K562 (cell line): ENCODE results near the gene PIEZO2. TPM values are rescaled to one million over a fixed set of nuclear protein-coding genes. Genes with fewer than 3 reads are reported as not detected.

Experiments
- ATAC-seq: fragments of 200-7000 bp; cut with Tn5 transposase; 3 replicates; pipeline ENCODE4 v1.9.1; 2020; ENCODE audit warnings: moderate library complexity
- BruUV-seq: library from RNA; stranded (reverse); fragments of 400-500 nt; replicated peaks from 2 replicates; lab custom pipeline; 2021; lab: Mats Ljungman, UMichigan
- CTCF ChIA-PET: fragments of 300-600 bp; formaldehyde crosslinking; extraction: SDS; loops from one replicate; lab custom pipeline; 2021; ENCODE audit warnings: low intra/inter-chr PET ratio; lab: Yijun Ruan, JAX
- POLR2A ChIA-PET: fragments of 300-600, 350-650 bp; sonication (Branson Sonifier 250); formaldehyde crosslinking; extraction: SDS; loops from one replicate; lab custom pipeline; 2021; ENCODE audit warnings: antibody characterized with exemption, inconsistent platforms; lab: Yijun Ruan, JAX
- DNase-seq, 4 experiments: peaks; one replicate each; pipeline versions ENCODE4 v3.0.0 to v3.0.0-alpha.2; 2011 to 2018; ENCODE audit warnings: low spot score in 3 of 4, mixed read lengths in 3 of 4; ENCODE audit errors: extremely low read depth in 1 of 4
- FAIRE-seq: peaks from 2 replicates; lab custom pipeline; 2011; peaks lifted over from hg19 to GRCh38; lab: Jason Lieb, UNC
- H2AFZ ChIP-seq: 2 replicates; pipeline ENCODE4 v1.6.0; 2011; ENCODE audit warnings: low read depth, low read length, control low read depth, inconsistent platforms
- H3K27ac ChIP-seq: fragments of 200-600 bp; 3 replicates; pipeline ENCODE4 v1.8.0; 2011; ENCODE audit warnings: low read depth, mild to moderate bottlenecking, control low read depth, inconsistent platforms, low read length, moderate library complexity, mixed read lengths; ENCODE audit errors: extremely low read depth
- H3K27me3 ChIP-seq, 2 experiments: fragments of 300-600 bp in 1 of 2; 2 replicates in 1 of 2; 3 replicates in 1 of 2; pipeline versions ENCODE4 v1.6.0 to v1.8.0; 2011; ENCODE audit warnings: inconsistent platforms in 2 of 2, low read length in 2 of 2, mild to moderate bottlenecking in 1 of 2, mixed read lengths in 1 of 2, moderate library complexity in 1 of 2; ENCODE audit not compliant: control insufficient read depth in 2 of 2, insufficient read depth in 2 of 2
- H3K36me3 ChIP-seq: fragments of 300-600 bp; 3 replicates; pipeline ENCODE4 v1.8.0; 2011; ENCODE audit warnings: mild to moderate bottlenecking, low read length, inconsistent platforms; ENCODE audit not compliant: control insufficient read depth, insufficient read depth
- H3K4me1 ChIP-seq, 2 experiments: fragments of 200-600 bp in 1 of 2; replicated peaks in 1 of 2; 2 replicates in 1 of 2; 3 replicates in 1 of 2; pipeline versions ENCODE4 v1.5.1 to v1.8.0; 2011; ENCODE audit warnings: inconsistent platforms in 2 of 2, low read length in 2 of 2, mild to moderate bottlenecking in 1 of 2, mixed read lengths in 1 of 2, moderate library complexity in 1 of 2; ENCODE audit not compliant: control insufficient read depth in 2 of 2, insufficient read depth in 2 of 2
- H3K4me2 ChIP-seq: 2 replicates; pipeline ENCODE4 v1.6.1; 2011; ENCODE audit warnings: low read length, control low read depth, inconsistent platforms, mixed read lengths; ENCODE audit not compliant: insufficient read depth
- H3K4me3 ChIP-seq: fragments of 200-600 bp; sonication (generic), shearing (Covaris generic); 2 replicates; pipeline ENCODE4 v1.5.1; 2016; ENCODE audit warnings: control low read depth, inconsistent platforms
- H3K79me2 ChIP-seq: fragments of 200-600 bp; 3 replicates; pipeline ENCODE4 v1.8.0; 2011; ENCODE audit warnings: low read length, inconsistent platforms; ENCODE audit not compliant: control insufficient read depth, insufficient read depth
- H3K9ac ChIP-seq, 2 experiments: 2 replicates each; pipeline versions ENCODE4 v1.6.0 to v1.6.1; 2011; ENCODE audit warnings: low read depth in 2 of 2, low read length in 2 of 2, control low read depth in 1 of 2, inconsistent platforms in 1 of 2, mild to moderate bottlenecking in 1 of 2, mixed read lengths in 1 of 2; ENCODE audit not compliant: insufficient read depth in 1 of 2
- H3K9me1 ChIP-seq: one replicate; pipeline ENCODE4 v1.6.0; 2011; ENCODE audit warnings: inconsistent platforms, mild to moderate bottlenecking, low read length, moderate library complexity; ENCODE audit not compliant: control insufficient read depth, insufficient read depth
- H3K9me3 ChIP-seq: replicated peaks from 2 replicates; pipeline ENCODE4 v1.5.1; 2011; ENCODE audit warnings: low read depth, low read length, inconsistent platforms; ENCODE audit not compliant: control insufficient read depth, insufficient read depth
- H4K20me1 ChIP-seq: replicated peaks from 2 replicates; pipeline ENCODE4 v1.6.1; 2011; ENCODE audit warnings: low read length, inconsistent platforms, mixed read lengths; ENCODE audit not compliant: control insufficient read depth, insufficient read depth
- ZBTB40 ChIP-seq, 2 experiments: fragments of 450-650 bp in 1 of 2; sonication (generic) in 1 of 2; formaldehyde crosslinking in 1 of 2; IDR thresholded peaks; 2 replicates each; pipeline versions ENCODE4 v1.7.1 to v1.9.0; 2016 to 2022; ENCODE audit warnings: inconsistent platforms in 1 of 2, mild to moderate bottlenecking in 1 of 2, missing genetic modification reagents in 1 of 2
- ZNF77 ChIP-seq: fragments of 250-450 bp; sonication (Bioruptor Pico); IDR thresholded peaks from 2 replicates; pipeline ENCODE4 v1.5.0; 2020
- WGBS: fragments of 100-300 bp; shearing (Covaris generic); methylation state at CpG from one replicate; pipeline ENCODE4 v1.1.6; 2016; ENCODE audit warnings: low coverage, mixed read lengths; ENCODE audit not compliant: insufficient coverage; ENCODE audit errors: missing lambda C conversion rate; 5-methylcytosine and 5-hydroxymethylcytosine counted together
- in situ Hi-C: fragments of 300-500 bp; cut with MboI; formaldehyde crosslinking; loops from 4 replicates; pipeline ENCODE4 v1.15.0; 2018; ENCODE audit warnings: inconsistent platforms, mixed read lengths
- intact Hi-C: fragments of 100-400 bp; cut with micrococcal nuclease; formaldehyde crosslinking; loops from 2 replicates; pipeline ENCODE4 v1.14.2; 2022
- polyA plus RNA-seq, 8 experiments: library from polyadenylated mRNA; depleted of rRNA in 4 of 8; stranded (reverse) in 5 of 8; unstranded in 3 of 8; fragments of >200 nt; fragmentation: Nextera tagmentation in 2 of 8; fragmentation: Illumina TruSeq in 1 of 8; extraction: Ambion mirVana in 2 of 8; extraction: Trizol in 1 of 8; gene quantifications; 2 replicates each; pipeline versions ENCODE4 v1.2.1 to v1.2.3, GENCODE V29; 2011 to 2014; ENCODE audit warnings: inconsistent platforms in 1 of 8, missing spikeins in 1 of 8
- total RNA-seq, 7 experiments: library from RNA; depleted of rRNA in 6 of 7; stranded (reverse); fragments of >200 nt in 6 of 7; fragmentation: Illumina TruSeq in 2 of 7; extraction: Trizol in 2 of 7; gene quantifications; 2 replicates each; pipeline versions ENCODE4 v1.2.1 to v1.2.3, GENCODE V29; 2011 to 2021; ENCODE audit warnings: low replicate concordance in 1 of 7

The PIEZO2 gene
- total and polyA plus RNA-seq, 9 of the 15 experiments (the other 6 are each of a cell fraction or from before 2014, with no cell fraction given), result 0.54 to 4.1 (median 2.0) TPM

GRCh38 chr18:11165138-11165537 lies 15.8 kb upstream of the PIEZO2 start:
- Histone ChIP-seq H3K4me3 (no peak overlapping the region), H3K4me1 (peaks cover 0 to 3% of the 10 kb centered on the region in 2 experiments; a peak in 1 of 5 replicates), H2AFZ (no peak overlapping the region), H3K27me3 (no peaks in the 10 kb centered on the region; a peak in 1 of 5 replicates), H3K9me3 (no peaks in the 10 kb centered on the region), H3K27ac (no peak overlapping the region), H3K9me1 (no peaks in the 10 kb centered on the region), H3K4me2 (no peak overlapping the region), H3K79me2 (no peaks in the 10 kb centered on the region), H3K9ac (no peak overlapping the region), H4K20me1 (no peaks in the 10 kb centered on the region), H3K36me3 (no peaks in the 10 kb centered on the region)
- 4% methylated on average over 3 of the region's 3 CpGs for WGBS
- intact Hi-C loops (no loop called here), in situ Hi-C loops (no loop called here)
- DNase-seq (no peak), ATAC-seq (no peak), FAIRE-seq (no peak)
- POLR2A ChIA-PET, result no interaction called here
- CTCF ChIA-PET, result no interaction called here
- TF ChIP-seq ZBTB40 (IDR thresholded peaks at IDR 0.05) (peak; percentile 81), ZBTB40 (CRISPR knock-in tag; IDR thresholded peaks at IDR 0.05) (no peak), ZNF77 (CRISPR knock-in tag) (no peak)
- BruUV-seq, result no TSS peak
